Activated gamma-delta T cell treated with anti-CD3 and anti-CD28 coated beads, Interleukin-2, amount 50 U/mL, for 16 hours (primary cell): ENCODE measurements around the gene DNASE1L1.
A peak's percentile ranks its signal among the peaks of the same experiment; 100 is the strongest.

Experiments used
- DNase-seq: peaks from one replicate; pipeline ENCODE4 v3.0.0-alpha.2; 2020; ENCODE audit warnings: low read depth

The DNASE1L1 gene, protein sequence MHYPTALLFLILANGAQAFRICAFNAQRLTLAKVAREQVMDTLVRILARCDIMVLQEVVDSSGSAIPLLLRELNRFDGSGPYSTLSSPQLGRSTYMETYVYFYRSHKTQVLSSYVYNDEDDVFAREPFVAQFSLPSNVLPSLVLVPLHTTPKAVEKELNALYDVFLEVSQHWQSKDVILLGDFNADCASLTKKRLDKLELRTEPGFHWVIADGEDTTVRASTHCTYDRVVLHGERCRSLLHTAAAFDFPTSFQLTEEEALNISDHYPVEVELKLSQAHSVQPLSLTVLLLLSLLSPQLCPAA

DNA sequence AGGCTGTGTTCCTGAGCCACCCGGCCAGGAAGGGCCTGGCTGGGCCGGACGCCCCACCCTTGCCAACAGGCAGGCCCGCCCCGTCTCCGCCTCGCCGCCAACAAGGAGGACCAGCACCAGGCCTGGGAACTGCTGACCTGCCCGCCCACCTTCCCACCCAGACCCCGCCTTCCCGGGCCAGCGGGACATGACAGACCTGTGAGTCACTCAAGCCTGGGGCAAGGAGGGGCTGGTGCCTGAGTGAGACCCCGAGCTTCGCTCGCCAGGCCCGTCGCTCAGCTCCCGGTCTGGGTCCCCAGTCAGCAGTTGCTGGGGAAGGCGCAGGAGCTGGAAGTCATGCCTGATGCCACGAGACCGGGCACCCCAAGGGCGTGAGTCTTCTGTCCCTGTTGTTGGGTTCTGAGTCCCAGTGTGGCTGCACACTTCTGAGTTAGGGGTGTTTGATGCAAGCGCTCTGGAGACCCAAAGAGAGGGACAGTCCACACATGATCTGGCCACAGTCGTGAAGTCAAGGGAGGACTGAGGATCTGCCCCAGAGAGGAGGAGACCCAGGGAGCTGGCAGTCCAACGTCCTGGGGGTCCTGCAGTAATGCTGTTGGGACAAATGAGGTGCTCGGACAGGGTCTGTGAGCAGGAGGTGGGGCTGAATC is at the start of gene DNASE1L1:
Gene DNASE1L1, minus strand, starts transcription at position 33 of the 650 bp plus-strand sequence. CDS start 3,686 bp downstream, outside the sequence.
- DNase-seq, result no peak

DNA sequence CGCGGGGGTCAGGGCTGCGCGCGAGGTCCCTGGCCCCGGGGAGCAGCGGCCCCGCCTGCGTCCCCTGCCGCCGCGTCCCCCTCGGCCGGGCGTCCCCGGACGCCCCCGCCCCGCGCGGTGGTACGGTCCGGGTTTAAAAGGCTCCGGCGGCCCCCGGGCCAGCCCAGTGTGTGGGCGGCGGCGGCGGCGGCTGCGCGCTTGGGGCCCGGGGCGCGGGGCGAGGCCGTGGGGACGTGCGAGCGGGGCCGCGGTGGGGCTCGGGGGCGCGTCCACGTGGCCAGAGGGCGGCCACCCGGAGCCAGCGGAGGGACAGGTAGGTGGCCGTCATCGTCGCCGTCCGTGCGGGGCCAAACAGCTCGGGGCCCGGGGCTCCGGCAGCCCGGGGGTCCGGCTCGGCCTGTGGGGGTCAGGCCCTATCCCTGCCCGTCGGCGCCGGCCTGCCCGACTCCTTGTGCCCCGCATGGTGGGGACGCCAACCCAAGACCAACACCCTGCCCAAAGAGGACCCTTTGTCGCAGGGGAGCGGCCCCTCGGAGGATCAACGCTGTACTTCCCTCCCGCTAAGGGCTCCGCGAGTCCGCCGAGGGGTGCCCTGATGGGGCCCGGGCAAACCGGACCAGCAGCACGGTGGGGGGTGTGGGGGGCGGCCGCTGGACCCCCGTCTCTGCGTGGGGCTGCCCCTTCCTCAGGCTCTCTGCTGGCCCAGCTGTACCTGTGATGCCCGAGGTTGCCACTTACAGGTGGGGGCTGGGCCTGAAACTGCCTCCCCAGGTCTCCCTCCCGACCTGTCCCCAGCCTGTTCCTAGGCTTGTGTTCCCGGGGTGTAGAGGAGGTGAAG is 49.3 kb upstream of the DNASE1L1 start, which contains the start of gene PLXNA3:
Gene PLXNA3, plus strand, starts transcription at position 166 of the 838 bp plus-strand sequence. CDS start 1,903 bp downstream, outside the sequence.
- DNase-seq, result peak; percentile 43

DNA sequence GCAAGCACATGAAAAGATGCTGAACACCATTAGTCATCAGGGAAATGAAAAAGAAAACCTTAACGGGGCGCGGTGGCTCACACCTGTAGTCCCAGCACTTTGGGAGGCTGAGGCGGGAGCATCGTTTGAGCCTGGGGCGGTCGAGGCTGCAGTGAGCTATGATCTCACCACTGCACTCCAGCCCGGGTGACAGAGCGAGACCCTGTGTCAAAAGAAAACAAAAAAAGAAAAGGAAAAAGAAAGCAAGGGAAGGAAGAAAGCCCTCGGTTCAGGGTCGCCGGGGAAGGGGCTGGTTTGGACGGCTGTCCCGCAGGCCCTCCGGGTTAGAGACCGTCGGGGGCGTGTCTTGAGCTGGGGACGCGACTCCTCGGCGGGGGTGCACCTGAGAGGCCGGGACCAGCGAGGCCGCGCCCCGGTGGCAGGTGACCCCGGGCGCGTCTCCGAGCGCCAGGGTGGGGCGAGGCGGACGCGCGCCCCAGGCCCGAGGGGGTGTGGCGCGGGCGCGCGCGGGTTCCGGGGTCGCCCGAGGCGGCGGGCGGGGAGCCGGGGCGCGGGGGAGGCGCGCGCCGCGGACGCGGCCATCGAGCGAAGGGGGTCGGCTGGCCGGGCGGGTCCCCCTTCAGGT is 48.5 kb upstream of the DNASE1L1 start:
- peak; percentile 13 for DNase-seq

DNA sequence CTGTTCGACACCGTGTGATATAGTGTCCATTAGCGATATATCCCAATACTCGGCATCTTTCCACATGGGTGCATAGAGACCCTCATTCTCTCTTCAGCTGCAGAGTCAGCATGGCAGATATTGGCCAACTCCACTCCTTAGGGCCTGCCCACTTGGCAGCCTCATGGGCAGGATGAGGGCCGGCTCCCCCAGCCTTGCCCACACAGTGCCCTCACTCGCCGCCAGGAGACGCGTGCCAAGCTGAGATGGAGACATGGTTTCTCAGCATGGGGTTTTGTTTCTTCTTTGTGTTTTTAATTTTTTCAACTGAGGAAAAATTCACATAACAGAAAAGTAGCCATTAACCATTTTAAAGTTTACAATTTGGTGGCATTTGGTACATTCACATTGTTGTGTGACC is 43.8 kb upstream of the DNASE1L1 start:
- no peak for DNase-seq

DNA sequence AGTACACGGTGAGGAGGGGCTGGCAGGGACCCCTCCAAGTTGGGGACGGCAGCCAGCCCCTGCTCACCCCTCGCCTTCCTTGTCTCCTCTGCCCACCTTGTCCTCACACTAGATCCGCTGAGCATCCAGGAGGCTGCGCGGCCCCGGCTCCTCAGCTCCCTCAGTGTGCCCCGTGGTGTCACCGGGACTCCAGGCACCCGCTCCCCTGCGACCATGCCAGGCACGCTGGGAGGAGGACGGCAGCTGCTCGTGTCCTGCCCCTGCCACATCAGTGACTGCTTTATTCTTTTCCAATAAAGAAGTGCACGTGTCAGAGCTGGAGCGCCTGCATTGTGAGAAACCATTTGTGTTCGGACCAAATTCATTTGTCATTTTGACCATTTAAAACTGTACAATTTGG is 41.3 kb upstream of the DNASE1L1 start:
- DNase-seq, result no peak

DNA sequence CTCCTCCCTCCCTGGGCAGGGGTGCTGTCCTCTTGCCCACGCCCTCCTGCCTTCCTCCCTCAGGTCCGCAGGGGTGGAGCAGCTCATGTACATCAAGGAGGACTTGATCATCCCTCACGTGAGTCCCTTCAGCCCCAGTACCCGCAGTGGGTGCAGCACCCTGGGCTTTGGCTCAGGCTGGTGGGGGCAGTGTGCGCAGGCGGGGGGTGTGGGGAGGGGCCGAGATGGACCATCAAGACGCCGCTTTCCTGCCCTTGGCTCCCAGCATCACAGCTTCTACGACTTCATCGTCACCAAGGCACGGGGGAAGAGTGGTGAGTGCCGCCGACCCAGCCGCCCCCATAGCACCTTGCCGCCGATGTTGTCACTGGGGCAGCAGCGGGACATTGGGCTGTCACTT is 40.6 kb upstream of the DNASE1L1 start:
- DNase-seq, result no peak

DNA sequence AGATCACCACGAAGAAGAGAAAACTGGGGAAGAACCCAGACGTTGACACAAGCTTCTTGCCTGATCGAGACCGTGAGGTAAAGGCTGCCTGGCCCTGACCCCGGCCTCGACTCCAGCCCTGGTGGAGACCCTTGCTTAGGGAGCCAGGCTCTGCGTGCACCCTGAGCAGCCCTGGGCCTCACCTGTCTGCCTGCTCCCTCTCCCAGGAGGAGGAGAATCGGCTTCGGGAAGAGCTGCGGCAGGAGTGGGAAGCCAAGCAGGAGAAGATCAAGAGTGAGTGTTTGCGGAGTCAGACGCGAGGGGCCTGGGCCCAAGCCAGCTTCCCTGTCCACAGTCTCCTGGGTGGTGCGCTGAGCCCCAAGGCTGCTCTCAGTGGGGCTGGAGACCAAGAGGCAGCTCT is 39.4 kb upstream of the DNASE1L1 start:
- no peak for DNase-seq

DNA sequence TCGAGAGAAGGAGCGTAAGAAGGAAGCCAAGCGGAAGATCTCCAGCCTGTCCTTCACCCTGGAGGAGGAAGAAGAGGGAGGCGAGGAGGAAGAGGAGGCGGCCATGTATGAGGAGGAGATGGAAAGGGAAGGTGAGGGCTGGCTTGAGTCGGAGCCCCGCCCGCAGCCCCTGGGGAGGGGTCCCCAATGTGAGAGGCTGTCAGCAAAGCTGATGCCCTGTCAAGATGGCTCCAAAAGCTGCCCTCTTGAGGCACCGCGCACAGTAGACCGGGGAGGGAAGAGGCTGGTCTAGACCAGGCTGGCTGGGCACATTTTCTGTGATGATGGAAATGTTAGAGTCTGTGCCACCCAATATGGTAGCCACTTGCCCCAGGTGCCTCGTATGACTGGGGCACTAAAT is 37.4 kb upstream of the DNASE1L1 start:
- no peak for DNase-seq

DNA sequence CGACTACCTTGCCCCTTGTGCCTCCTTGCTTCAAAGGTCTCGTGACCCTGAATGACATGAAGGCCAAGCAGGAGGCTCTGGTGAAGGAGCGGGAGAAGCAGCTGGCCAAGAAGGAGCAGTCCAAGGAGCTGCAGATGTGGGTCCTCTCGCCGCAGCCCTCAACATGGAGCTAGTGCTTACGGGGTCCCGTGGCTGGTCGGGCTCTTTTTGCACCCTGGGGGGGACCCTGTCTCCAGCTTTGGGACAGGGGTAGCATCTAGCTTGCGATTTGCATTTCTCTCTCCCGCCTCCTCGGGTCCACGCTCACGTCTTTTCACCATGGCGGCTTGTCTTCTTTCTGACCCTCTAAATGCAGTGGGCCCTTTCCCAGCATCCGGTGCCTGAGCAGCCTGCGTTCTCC is 36.7 kb upstream of the DNASE1L1 start:
- no peak for DNase-seq

DNA sequence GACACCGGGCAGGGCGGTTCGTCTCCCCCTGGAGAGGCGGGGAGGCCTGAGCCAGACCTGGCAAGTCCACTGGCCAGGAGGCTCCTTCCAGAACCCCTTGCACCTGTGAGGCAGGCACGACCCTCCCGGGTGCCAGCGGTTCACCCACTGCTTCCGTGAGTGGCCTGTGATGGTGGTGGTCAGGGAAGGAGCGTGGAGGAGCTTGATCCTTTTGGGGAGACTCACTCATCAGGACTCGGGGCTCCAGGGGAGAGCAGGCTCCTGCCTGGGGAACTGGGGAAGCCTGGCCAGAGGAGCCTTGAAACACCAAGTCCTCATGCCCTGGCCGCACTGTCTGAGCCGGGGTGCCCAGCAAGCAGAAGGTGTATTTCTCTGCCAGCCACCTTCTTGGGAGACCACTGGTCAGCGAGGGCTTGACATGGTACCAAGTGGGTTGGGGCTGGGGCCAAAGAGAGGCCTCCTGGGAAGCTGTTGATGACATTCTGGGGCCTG is 35.7 kb upstream of the DNASE1L1 start:
- DNase-seq, result no peak

DNA sequence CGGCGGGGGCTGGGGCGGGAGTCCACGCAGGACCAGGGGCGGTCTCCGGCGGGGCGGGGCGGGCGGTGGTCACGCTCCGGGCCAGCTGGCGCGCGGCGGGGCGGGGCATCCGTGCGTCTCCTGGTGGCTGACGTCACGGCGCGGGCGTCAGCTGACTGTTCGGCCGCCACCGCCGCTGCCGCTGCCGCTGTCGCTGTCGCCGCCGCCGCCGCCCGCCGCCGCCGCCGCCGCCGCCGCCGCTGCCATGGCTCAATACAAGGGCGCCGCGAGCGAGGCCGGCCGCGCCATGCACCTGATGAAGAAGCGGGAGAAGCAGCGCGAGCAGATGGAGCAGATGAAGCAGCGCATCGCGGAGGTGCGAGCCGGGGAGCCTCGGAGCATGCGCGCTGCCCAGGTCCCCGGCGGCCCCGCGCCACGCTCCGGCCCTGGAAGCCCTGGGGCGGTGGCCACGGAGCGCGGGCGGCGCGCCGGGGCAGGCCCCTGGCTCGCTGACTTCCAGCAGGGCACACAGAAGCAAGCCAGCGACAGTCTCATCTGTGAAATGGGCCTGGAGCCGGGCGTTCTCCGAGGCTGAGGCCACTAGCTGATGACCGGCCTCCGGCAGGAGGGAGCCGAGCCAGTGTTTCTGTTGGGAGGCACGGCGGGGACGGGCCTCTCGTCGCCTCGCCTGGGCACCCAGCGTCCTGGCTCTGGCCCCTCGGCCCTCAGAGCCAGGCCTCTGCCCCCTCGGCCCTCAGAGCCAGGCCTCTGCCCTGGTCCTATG is 35.1 kb upstream of the DNASE1L1 start, which contains the start of gene FAM50A:
Gene FAM50A, plus strand, starts transcription at position 150 of the 763 bp plus-strand sequence. Its CDS starts 95 bp downstream, at position 245.
- peak; percentile 49 for DNase-seq

DNA sequence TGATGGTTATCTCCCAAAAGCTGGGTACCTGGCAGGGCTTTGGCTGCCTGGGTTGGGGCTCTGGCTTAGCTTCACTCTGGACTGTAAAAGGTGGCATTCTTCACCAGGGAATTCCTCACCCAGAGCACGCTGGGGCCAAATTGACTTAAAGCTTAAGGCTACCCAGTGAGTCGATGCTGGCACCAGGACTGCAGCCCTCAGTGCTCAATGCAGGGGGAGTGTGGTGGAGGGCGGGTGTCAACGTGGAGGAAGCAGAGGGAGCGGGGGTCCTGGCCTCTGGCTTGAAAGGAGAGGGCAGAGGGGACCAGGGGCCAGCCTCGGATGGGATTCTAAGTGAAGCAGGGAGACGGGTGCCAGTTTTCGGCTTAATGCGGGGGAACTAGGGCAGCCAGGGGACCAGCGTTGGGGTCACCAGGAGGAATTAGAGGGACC is 34.4 kb upstream of the DNASE1L1 start:
- DNase-seq, result no peak

DNA sequence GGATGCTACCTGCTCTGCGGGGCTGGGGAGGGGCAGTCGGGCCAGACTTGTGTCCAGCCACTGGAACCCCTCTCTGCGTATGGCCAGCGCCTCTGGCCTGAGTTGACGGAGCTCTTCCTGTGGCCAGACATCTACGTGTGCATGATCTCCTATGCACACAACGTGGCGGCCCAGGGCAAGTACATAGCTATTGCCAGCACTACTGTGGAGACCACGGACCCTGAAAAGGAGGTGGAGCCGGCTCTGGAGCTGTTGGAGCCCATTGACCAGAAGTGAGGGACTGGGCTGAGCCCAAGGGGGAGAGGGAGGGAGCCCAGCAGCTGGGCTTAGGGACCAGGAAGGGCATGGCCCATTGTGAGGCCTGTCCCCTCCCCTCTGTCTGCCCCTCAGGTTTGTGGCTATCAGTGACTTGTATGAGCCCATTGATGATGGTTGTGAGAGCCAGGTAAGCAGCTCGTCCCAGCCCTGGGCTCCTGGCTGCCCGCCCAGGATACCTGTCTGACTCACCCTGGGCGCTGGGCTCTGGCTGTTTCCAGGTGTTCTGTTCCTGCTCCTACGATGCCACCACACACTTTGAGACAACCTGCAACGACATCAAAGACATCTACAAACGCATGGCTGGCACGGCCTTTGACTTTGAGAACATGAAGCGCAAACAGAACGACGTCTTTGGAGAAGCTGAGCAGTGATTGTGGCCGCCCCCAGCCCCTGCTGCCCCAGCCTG is 33.1 kb upstream of the DNASE1L1 start:
- DNase-seq, result no peak

DNA sequence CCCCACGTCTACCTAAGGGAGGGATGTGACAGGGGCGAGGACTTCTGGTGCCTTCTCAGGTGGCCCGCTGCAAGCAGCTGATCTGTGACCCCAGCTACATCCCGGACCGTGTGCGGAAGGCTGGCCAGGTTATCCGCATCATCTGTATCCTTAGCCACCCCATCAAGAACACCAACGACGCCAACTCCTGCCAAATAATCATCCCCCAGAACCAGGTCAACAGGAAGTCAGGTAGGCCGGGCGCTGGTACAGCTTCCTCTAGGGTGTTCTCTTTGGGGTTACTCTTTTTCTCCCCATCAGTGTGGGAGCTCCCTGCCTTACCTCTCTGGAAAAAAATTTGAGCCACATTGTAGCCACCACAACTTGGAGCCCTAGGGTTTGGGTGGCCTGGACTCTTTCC is 32.5 kb upstream of the DNASE1L1 start:
- DNase-seq, result no peak

DNA sequence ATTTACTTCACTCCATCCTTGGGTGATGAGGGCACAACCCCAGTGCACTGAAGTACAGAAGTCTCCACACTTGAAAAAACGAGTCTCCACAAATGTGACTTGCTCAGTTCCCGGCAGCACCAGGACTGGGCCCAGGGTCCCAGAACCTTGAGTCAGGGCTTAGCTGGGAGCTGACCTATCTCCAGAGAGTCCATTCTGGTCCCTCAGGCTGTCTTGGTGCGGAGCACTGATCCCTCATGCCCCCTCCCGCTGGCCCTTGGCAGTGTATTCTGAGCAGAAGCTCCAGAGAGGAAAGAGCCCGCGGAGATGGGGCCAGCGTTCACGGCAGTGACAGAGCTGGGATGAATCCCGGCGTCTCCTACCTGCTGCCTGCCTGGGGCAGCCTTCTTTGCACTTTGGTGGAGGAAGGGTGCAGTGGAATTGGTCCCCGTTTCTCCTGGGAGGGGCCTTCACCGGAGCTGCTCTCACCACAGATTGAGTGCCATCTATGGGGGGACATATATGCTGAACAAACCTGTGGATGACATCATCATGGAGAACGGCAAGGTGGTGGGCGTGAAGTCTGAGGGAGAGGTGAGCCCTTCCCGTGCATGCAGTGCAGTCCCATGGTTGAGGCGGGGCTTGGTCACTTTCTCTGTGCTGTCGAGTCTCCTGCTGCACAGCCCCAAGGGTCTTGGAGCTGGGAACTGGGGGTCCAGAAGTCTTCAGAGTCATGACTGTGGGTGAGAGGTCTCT is 31.7 kb upstream of the DNASE1L1 start:
- no peak for DNase-seq

DNA sequence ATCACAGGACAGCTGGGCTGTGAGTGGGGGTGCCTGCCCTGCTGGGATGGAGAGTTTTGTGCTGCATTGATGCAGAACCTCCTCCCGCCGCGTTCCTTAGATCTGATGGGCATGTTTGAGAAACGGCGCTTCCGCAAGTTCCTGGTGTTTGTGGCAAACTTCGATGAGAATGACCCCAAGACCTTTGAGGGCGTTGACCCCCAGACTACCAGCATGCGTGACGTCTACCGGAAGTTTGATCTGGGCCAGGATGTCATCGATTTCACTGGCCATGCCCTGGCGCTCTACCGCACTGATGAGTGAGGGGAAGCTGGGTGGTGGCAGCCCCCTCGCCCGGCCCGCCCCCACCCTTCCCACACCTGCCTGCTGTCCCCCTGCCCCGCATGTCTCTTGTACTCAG is 30.8 kb upstream of the DNASE1L1 start:
- DNase-seq, result no peak

DNA sequence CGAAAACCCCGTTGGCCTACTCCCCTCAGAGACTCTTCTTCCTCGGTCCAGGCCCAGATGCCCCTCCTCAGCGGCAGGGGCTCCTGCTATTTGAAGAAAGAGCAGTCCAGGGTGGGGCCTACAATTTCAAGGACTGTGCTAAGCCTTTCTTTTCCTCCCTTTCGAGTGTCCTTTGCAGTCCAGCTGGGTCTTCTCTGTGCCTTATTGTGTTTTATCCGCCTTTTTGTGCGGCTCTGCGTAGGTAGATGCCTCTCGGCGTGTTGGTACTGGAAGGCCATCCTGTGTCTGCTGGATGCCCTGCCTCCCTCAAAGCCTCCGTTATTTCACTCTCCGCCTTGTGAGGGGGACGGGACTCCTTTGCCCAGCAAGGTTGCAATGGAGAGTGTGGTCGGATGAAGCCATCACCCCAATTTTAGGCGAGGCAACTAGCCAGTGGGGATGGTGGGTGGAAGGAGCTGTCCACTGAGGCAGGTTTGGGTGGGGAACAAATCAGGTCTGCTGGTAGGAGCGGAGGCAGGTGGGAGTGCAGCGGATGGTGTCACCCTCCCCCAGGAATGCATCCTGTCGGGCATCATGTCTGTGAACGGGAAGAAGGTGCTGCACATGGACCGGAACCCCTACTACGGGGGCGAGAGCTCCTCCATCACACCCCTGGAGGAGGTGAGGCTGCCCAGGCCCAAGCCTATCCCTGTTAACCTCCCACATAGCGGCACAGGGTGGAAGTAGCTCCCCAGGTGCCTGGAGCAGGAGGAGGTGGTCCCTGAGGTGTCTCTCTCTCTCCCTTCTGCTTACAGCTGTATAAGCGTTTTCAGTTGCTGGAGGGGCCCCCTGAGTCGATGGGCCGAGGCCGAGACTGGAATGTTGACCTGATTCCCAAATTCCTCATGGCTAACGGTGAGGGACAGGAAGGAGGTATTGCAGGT is 29.2 kb upstream of the DNASE1L1 start:
- no peak for DNase-seq

DNA sequence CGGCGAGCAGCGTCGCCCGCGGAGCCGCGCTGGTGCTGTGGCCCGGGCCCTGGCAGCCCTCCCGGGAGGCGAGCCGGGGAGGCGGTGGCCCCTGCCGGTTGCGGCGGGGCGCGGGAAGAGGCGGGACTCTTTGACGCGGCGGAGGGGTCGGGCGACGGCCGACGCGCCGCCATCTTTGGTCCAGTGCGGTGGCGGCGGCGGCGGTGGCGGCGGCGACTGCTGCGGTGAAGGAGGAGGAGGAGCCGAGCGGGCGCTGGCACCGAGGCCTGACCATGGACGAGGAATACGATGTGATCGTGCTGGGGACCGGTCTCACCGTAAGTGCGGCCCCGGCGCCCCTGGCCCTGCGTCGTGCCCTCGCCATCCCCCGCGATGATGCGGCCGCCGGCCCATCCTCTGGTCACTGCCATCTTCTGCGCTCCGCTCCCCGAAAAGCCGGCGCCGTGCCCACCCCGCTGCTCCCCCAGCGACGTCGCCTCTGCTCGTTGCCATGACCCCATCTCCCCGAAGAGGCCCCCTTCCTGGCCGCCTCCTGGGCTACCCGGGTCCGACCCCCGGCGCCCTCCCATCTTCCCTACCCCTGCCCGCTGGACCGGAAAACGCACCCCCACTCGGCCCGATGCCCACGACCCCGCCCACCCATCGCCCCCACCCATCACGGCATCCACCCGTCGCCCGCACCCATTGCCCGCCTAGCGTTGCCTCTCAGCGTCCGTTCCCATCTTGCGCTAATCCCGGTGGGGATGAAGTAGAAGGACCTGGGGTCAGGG is 28.1 kb upstream of the DNASE1L1 start, which contains the start of gene GDI1:
Gene GDI1, plus strand, starts transcription at position 172 of the 770 bp plus-strand sequence. Its CDS starts 101 bp downstream, at position 273.
- peak; percentile 29 for DNase-seq
